SK-N-SH treated with all-trans-retinoic acid at 6 μM for 48 hours (cell line): ENCODE results near the gene POU6F2.

ENCODE experiments used
- ATAC-seq: fragments of 200-7000 bp; cut with Tn5 transposase; 3 replicates; pipeline ENCODE4 v1.9.1; 2020; ENCODE audit warnings: mild to moderate bottlenecking, moderate library complexity
- ARNTL ChIP-seq: fragments of 450-650 bp; formaldehyde crosslinking; IDR thresholded peaks from 2 replicates; pipeline ENCODE4 v1.5.0; 2020; ENCODE audit warnings: low read depth, mild to moderate bottlenecking, moderate library complexity, borderline replicate concordance
- BACH2 ChIP-seq: fragments of 250-450 bp; sonication (Bioruptor Pico); IDR thresholded peaks from 2 replicates; pipeline ENCODE4 v1.9.0; 2021; ENCODE audit warnings: mild to moderate bottlenecking, borderline replicate concordance
- ESRRG ChIP-seq: fragments of 250-450 bp; sonication (Bioruptor Pico); IDR thresholded peaks from 2 replicates; pipeline ENCODE4 v1.6.1; 2021; ENCODE audit warnings: mild to moderate bottlenecking
- GLIS3 ChIP-seq: fragments of 250-450 bp; sonication (Bioruptor Pico); IDR thresholded peaks from 2 replicates; pipeline ENCODE4 v1.5.0; 2020; ENCODE audit warnings: mild to moderate bottlenecking, moderate library complexity
- ISL1 ChIP-seq: fragments of 250-450 bp; sonication (Bioruptor Pico); IDR thresholded peaks from 2 replicates; pipeline ENCODE4 v2.1.2; 2022; ENCODE audit warnings: mild to moderate bottlenecking, moderate library complexity
- PPARA ChIP-seq: fragments of 250-450 bp; sonication (Bioruptor Pico); IDR thresholded peaks from 2 replicates; pipeline ENCODE4 v1.5.0; 2020; ENCODE audit warnings: mild to moderate bottlenecking, borderline replicate concordance
- RARB ChIP-seq: fragments of 250-450 bp; sonication (Bioruptor Pico); IDR thresholded peaks from 2 replicates; pipeline ENCODE4 v1.8.0; 2021; ENCODE audit warnings: mild to moderate bottlenecking, moderate library complexity
- SNAI2 ChIP-seq: fragments of 250-450 bp; sonication (Bioruptor Pico); IDR thresholded peaks from 2 replicates; pipeline ENCODE4 v1.5.0; 2020; ENCODE audit warnings: mild to moderate bottlenecking, moderate library complexity
- TCF4 ChIP-seq: fragments of 250-450 bp; sonication (Bioruptor Pico); IDR thresholded peaks from 2 replicates; pipeline ENCODE4 v1.8.0; 2021; ENCODE audit warnings: mild to moderate bottlenecking, moderate library complexity, borderline replicate concordance
- ZC3H10 ChIP-seq: fragments of 250-450 bp; sonication (Bioruptor Pico); IDR thresholded peaks from 2 replicates; pipeline ENCODE4 v1.5.1; 2021; ENCODE audit warnings: mild to moderate bottlenecking, moderate library complexity
- ZFP3 ChIP-seq: fragments of 250-450 bp; sonication (Bioruptor Pico); IDR thresholded peaks from 2 replicates; pipeline ENCODE4 v1.5.0; 2020; ENCODE audit warnings: mild to moderate bottlenecking, moderate library complexity
- ZFP30 ChIP-seq: fragments of 450-650 bp; formaldehyde crosslinking; IDR thresholded peaks from 2 replicates; pipeline ENCODE4 v1.5.0; 2022; ENCODE audit warnings: mild to moderate bottlenecking, moderate library complexity
- ZNF565 ChIP-seq: fragments of 450-650 bp; formaldehyde crosslinking; conservative IDR thresholded peaks from 2 replicates; pipeline ENCODE4 v1.5.0; 2020; ENCODE audit warnings: low read depth, mild to moderate bottlenecking, moderate library complexity
- ZNF70 ChIP-seq: fragments of 450-650 bp; formaldehyde crosslinking; IDR thresholded peaks from 2 replicates; pipeline ENCODE4 v1.5.0; 2020; ENCODE audit warnings: mild to moderate bottlenecking, moderate library complexity
- ZNF8 ChIP-seq: fragments of 450-650 bp; formaldehyde crosslinking; IDR thresholded peaks from 2 replicates; pipeline ENCODE4 v1.5.0; 2020; ENCODE audit warnings: mild to moderate bottlenecking, moderate library complexity
- TF ChIP-seq, protein P1 (sequence below): fragments of 250-450 bp; sonication (Bioruptor Pico); IDR thresholded peaks from 2 replicates; pipeline ENCODE4 v1.8.0; 2020; ENCODE audit warnings: mild to moderate bottlenecking, moderate library complexity, borderline replicate concordance
- TF ChIP-seq, protein P2 (sequence below): fragments of 250-450 bp; sonication (Bioruptor Pico); IDR thresholded peaks from 2 replicates; pipeline ENCODE4 v1.5.0; 2020; ENCODE audit warnings: mild to moderate bottlenecking, moderate library complexity
- TF ChIP-seq, protein P3 (sequence below): fragments of 250-450 bp; sonication (Bioruptor Pico); IDR thresholded peaks from 2 replicates; pipeline ENCODE4 v1.5.1; 2021; ENCODE audit warnings: mild to moderate bottlenecking, moderate library complexity
- TF ChIP-seq, protein P4 (sequence below): fragments of 250-450 bp; sonication (Bioruptor Pico); IDR thresholded peaks from 2 replicates; pipeline ENCODE4 v1.8.0; 2021; ENCODE audit warnings: low read depth, mild to moderate bottlenecking, moderate library complexity, borderline replicate concordance

POU6F2 gene

DNA sequence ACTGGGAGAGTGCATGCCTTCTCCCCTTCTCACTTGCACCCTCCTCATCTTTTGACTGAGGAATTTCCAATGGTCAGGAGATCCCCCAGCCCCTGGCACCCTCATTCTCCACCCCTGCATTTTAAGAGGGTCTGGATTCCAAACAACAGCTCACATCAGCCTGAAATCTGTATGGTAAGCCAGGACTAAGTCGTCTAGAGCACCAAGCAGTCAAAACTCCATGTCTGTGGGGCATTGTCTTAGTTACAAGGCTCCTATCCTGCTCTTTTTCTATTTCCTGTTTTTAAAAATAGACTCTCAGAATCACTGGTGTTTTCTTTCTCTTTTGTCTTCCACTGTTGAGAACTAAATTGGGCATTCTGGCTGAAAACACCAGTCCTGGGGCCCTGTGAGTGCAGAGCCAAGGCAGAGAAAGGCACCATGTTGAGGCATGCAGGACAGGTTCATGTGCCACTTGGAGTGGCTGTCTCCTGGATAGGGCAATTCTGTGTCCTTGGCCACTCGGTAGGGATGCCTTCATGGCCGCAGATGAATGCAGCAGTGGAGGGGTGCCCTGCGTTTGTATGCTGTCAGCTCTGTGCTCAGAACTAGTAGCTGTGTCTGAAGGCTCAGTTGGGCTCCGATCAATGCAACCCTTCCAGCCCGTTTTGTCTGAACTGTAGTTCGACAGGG lies 371.9 kb downstream of the POU6F2 start:
- no peak for TF ChIP-seq RARB (CRISPR knock-in tag)
- TF ChIP-seq, protein P1, sequence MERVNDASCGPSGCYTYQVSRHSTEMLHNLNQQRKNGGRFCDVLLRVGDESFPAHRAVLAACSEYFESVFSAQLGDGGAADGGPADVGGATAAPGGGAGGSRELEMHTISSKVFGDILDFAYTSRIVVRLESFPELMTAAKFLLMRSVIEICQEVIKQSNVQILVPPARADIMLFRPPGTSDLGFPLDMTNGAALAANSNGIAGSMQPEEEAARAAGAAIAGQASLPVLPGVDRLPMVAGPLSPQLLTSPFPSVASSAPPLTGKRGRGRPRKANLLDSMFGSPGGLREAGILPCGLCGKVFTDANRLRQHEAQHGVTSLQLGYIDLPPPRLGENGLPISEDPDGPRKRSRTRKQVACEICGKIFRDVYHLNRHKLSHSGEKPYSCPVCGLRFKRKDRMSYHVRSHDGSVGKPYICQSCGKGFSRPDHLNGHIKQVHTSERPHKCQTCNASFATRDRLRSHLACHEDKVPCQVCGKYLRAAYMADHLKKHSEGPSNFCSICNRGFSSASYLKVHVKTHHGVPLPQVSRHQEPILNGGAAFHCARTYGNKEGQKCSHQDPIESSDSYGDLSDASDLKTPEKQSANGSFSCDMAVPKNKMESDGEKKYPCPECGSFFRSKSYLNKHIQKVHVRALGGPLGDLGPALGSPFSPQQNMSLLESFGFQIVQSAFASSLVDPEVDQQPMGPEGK (CRISPR knock-in tag) = no peak
- no peak for ATAC-seq

DNA sequence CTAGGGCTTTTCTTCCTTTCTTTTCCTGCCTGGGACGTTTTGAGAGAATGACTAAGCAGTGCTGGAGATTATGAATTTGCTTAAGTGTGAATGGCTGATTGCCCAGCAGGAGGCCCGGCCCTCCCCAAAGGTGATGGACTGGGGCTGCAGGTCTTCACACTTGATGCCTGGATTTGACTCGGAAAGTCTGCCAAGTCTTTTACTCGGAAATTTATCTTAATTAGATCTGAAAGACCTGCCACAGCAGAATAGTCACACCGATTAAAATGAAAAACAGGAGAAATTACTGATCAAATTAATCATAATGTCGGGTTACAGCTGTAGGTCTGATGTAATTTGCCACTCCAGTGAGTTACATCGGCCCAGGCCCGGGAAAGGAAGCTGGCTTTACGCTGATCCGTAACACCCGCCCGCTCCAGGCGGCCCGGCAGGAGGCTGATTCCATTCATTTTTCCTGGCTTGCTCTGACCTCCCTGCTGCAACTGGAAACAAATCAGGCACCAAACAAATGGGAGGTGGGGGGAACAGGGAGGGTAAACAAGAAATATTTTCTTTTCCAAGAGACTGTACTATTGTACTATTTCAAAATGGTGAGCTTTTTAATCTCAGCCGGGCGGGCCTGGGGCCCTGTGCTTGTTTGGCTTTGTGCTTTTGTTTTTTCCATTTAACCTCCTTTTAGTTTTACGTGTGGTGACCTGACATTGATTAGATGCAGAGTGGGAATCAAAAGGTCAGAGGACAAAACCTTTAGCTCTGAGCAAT lies 376.1 kb downstream of the POU6F2 start:
- TF ChIP-seq ISL1 (CRISPR knock-in tag) = peak; percentile 48; the same call in 1 of the 2 replicates
- TF ChIP-seq, protein P2, sequence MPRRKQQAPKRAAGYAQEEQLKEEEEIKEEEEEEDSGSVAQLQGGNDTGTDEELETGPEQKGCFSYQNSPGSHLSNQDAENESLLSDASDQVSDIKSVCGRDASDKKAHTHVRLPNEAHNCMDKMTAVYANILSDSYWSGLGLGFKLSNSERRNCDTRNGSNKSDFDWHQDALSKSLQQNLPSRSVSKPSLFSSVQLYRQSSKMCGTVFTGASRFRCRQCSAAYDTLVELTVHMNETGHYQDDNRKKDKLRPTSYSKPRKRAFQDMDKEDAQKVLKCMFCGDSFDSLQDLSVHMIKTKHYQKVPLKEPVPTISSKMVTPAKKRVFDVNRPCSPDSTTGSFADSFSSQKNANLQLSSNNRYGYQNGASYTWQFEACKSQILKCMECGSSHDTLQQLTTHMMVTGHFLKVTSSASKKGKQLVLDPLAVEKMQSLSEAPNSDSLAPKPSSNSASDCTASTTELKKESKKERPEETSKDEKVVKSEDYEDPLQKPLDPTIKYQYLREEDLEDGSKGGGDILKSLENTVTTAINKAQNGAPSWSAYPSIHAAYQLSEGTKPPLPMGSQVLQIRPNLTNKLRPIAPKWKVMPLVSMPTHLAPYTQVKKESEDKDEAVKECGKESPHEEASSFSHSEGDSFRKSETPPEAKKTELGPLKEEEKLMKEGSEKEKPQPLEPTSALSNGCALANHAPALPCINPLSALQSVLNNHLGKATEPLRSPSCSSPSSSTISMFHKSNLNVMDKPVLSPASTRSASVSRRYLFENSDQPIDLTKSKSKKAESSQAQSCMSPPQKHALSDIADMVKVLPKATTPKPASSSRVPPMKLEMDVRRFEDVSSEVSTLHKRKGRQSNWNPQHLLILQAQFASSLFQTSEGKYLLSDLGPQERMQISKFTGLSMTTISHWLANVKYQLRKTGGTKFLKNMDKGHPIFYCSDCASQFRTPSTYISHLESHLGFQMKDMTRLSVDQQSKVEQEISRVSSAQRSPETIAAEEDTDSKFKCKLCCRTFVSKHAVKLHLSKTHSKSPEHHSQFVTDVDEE (CRISPR knock-in tag) = 0 out of 2 replicates have a peak, but pooled peaks have one; percentile 52
- TF ChIP-seq GLIS3 (CRISPR knock-in tag) = no peak
- peak; percentile 63; the same call in 1 of the 2 replicates for TF ChIP-seq TCF4 (CRISPR knock-in tag)
- peak; percentile 92 for ATAC-seq

DNA sequence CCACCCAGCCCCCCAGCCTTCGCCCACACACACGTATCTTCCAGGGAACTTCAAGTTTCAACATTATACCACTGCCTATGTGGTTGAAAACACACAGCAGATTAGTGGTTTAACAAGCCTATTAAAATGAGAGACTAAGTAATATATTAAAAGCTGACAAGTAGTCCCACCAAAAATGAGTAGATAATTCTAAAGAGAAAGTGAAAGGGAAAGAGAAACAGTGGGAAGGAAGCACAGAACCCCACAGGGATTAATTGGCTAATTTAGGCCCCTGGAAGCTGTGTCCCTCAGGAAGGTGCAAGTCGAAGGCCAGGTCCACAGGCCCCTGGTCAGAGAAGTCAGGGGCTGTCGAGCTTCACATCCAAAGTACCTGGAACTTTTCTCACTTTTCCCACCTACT lies 378.0 kb downstream of the POU6F2 start:
- no peak for ATAC-seq

More for the DNA sequence above, 378.0 kb downstream of the POU6F2 start:
- no peak for TF ChIP-seq BACH2
- TF ChIP-seq, protein P3, sequence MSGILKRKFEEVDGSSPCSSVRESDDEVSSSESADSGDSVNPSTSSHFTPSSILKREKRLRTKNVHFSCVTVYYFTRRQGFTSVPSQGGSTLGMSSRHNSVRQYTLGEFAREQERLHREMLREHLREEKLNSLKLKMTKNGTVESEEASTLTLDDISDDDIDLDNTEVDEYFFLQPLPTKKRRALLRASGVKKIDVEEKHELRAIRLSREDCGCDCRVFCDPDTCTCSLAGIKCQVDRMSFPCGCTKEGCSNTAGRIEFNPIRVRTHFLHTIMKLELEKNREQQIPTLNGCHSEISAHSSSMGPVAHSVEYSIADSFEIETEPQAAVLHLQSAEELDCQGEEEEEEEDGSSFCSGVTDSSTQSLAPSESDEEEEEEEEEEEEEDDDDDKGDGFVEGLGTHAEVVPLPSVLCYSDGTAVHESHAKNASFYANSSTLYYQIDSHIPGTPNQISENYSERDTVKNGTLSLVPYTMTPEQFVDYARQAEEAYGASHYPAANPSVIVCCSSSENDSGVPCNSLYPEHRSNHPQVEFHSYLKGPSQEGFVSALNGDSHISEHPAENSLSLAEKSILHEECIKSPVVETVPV (CRISPR knock-in tag) = no peak
- TF ChIP-seq, protein P1 (CRISPR knock-in tag) = no peak
- no peak for TF ChIP-seq PPARA (CRISPR knock-in tag)
- no peak for TF ChIP-seq ZNF70
- TF ChIP-seq ESRRG = no peak
- TF ChIP-seq RARB (CRISPR knock-in tag) = no peak
- TF ChIP-seq TCF4 (CRISPR knock-in tag) = no peak
- no peak for TF ChIP-seq ZNF565 (CRISPR knock-in tag)
- no peak for TF ChIP-seq ZFP30 (CRISPR knock-in tag)
- no peak for TF ChIP-seq SNAI2
- no peak for TF ChIP-seq ZNF8 (CRISPR knock-in tag)
- TF ChIP-seq ARNTL (CRISPR knock-in tag) = no peak
- TF ChIP-seq, protein P2 (CRISPR knock-in tag) = no peak
- TF ChIP-seq, protein P4, sequence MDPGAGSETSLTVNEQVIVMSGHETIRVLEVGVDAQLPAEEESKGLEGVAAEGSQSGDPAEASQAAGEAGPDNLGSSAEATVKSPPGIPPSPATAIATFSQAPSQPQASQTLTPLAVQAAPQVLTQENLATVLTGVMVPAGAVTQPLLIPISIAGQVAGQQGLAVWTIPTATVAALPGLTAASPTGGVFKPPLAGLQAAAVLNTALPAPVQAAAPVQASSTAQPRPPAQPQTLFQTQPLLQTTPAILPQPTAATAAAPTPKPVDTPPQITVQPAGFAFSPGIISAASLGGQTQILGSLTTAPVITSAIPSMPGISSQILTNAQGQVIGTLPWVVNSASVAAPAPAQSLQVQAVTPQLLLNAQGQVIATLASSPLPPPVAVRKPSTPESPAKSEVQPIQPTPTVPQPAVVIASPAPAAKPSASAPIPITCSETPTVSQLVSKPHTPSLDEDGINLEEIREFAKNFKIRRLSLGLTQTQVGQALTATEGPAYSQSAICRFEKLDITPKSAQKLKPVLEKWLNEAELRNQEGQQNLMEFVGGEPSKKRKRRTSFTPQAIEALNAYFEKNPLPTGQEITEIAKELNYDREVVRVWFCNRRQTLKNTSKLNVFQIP = no peak
- no peak for TF ChIP-seq ZC3H10
- TF ChIP-seq GLIS3 (CRISPR knock-in tag) = no peak
- TF ChIP-seq ZFP3 (CRISPR knock-in tag) = no peak
